Tibial nerve (tissue), 4 donors: ENCODE measurements around the gene ZNF783. TPM values are rescaled to one million over a fixed set of nuclear protein-coding genes. Genes with fewer than 3 reads are reported as not detected.

ENCODE experiments used
- DNase-seq, 2 donors: peaks; one replicate each; pipeline ENCODE4 v3.0.0-alpha.2; 2019; ENCODE audit warnings: low spot score in 2 of 2
- H3K27ac ChIP-seq, 4 donors: fragments of 200-600 bp; sonication (generic) in 3 of 4; one replicate each; pipeline ENCODE4 v1.5.1; 2017 to 2019; ENCODE audit warnings: mild to moderate bottlenecking in 1 of 4
- H3K27me3 ChIP-seq, 2 donors: fragments of 200-600 bp; sonication (generic) in 1 of 2; one replicate each; pipeline versions ENCODE4 v1.5.1 to v1.6.0; 2017 to 2019
- H3K36me3 ChIP-seq, 3 donors: fragments of 200-600 bp; sonication (generic); one replicate each; pipeline ENCODE4 v1.5.1; 2018 to 2019
- H3K4me1 ChIP-seq, 4 donors: fragments of 200-600 bp; sonication (generic) in 3 of 4; one replicate each; pipeline ENCODE4 v1.5.1; 2017 to 2019
- H3K4me3 ChIP-seq, 4 donors: fragments of 200-600 bp; sonication (generic) in 3 of 4; one replicate each; pipeline ENCODE4 v1.5.1; 2017 to 2019; ENCODE audit warnings: mild to moderate bottlenecking in 1 of 4, moderate library complexity in 1 of 4
- H3K9me3 ChIP-seq, 4 donors: fragments of 200-600 bp; sonication (generic) in 3 of 4; one replicate each; pipeline ENCODE4 v1.5.1; 2017 to 2019
- CTCF ChIP-seq, 5 experiments: fragments of 200-600 bp in 3 of 5; fragments of 450-650 bp in 2 of 5; sonication (generic) in 3 of 5; IDR thresholded peaks; one replicate each; pipeline ENCODE4 v1.5.1; 2016 to 2019; ENCODE audit warnings: antibody characterized with exemption in 5 of 5, mild to moderate bottlenecking in 3 of 5, moderate library complexity in 2 of 5
- EP300 ChIP-seq, 2 donors: sonication (generic); formaldehyde crosslinking; IDR thresholded peaks; one replicate each; pipeline ENCODE4 v1.6.1; 2017; ENCODE audit warnings: antibody characterized with exemption in 2 of 2, mild to moderate bottlenecking in 1 of 2
- POLR2A ChIP-seq, 2 donors: fragments of 450-650 bp; IDR thresholded peaks; one replicate each; pipeline ENCODE4 v1.6.1; 2017; ENCODE audit warnings: antibody characterized with exemption in 2 of 2, mild to moderate bottlenecking in 2 of 2, moderate library complexity in 2 of 2
- WGBS, 2 donors: methylation state at CpG; one replicate each; pipeline ENCODE4 v1.1.5; 2018; 5-methylcytosine and 5-hydroxymethylcytosine counted together
- total RNA-seq, 4 donors: library from RNA; depleted of rRNA; stranded (reverse); fragments of >200 nt; gene quantifications; one replicate each; pipeline ENCODE4 v1.1.0, GENCODE V29; 2016

Gene ZNF783
- total RNA-seq, 4 donors from 2014 or later = 22.1 to 58.2 (median 31.2) TPM

GRCh38 chr7:149306854-149307253, 44.9 kb downstream of the ZNF783 start:
- Histone ChIP-seq H3K9me3 (peaks cover 0 to 5% (median 0%) of the 10 kb centered on the region in 4 donors), H3K27me3 (no peaks in the 10 kb centered on the region), H3K4me1 (no peaks in the 10 kb centered on the region), H3K4me3 (no peak overlapping the region), H3K27ac (no peak overlapping the region), H3K36me3 (no peaks in the 10 kb centered on the region)
- 85 to 89% methylated on average over 4 of the region's 4 CpGs for WGBS, 2 donors
- DNase-seq = no peak
- TF ChIP-seq EP300 (IDR thresholded peaks at IDR 0.05) (no peak), POLR2A (IDR thresholded peaks at IDR 0.05) (no peak), CTCF (IDR thresholded peaks at IDR 0.05) (no peak)

GRCh38 chr7:149307775-149308501, 45.9 kb downstream of the ZNF783 start:
- Histone ChIP-seq H3K27me3 (no peaks in the 10 kb centered on the region), H3K27ac (no peak overlapping the region), H3K4me3 (no peak overlapping the region), H3K9me3 (peaks cover 0 to 5% (median 0%) of the 10 kb centered on the region in 4 donors), H3K4me1 (no peaks in the 10 kb centered on the region), H3K36me3 (no peaks in the 10 kb centered on the region)
- DNase-seq = no peak
- no peak for TF ChIP-seq EP300 (IDR thresholded peaks at IDR 0.05)
- TF ChIP-seq CTCF (IDR thresholded peaks at IDR 0.05) = no peak
- no peak for TF ChIP-seq POLR2A (IDR thresholded peaks at IDR 0.05)
- 82 to 84% methylated on average over 15 to 16 of the region's 16 CpGs for WGBS, 2 donors

- Histone ChIP-seq H3K36me3 (no peaks in the 10 kb centered on the region), H3K9me3 (no peaks in the 10 kb centered on the region), H3K27ac (no peak overlapping the region), H3K27me3 (no peaks in the 10 kb centered on the region), H3K4me3 (no peak overlapping the region), H3K4me1 (no peaks in the 10 kb centered on the region)
- 81 to 92% methylated on average over 3 of the region's 3 CpGs for WGBS, 2 donors
- peak in 3 of 5 experiments; percentile 20 to 41 (median 22) for TF ChIP-seq CTCF (IDR thresholded peaks at IDR 0.05)
- TF ChIP-seq EP300 (IDR thresholded peaks at IDR 0.05) = no peak
- no peak for DNase-seq
Observed at GRCh38 chr7:149310113-149310836, 48.3 kb downstream of the ZNF783 start.

- no peaks in the 10 kb centered on the region for H3K36me3 ChIP-seq
Observed at GRCh38 chr7:149310990-149311573, 49.1 kb downstream of the ZNF783 start.

GRCh38 chr7:149313981-149314380, 52.0 kb downstream of the ZNF783 start:
- Histone ChIP-seq H3K4me3 (no peak overlapping the region), H3K4me1 (no peaks in the 10 kb centered on the region), H3K27me3 (no peaks in the 10 kb centered on the region), H3K27ac (no peak overlapping the region), H3K36me3 (no peaks in the 10 kb centered on the region), H3K9me3 (no peaks in the 10 kb centered on the region)
- DNase-seq = no peak
- 90 to 91% methylated on average over 2 of the region's 2 CpGs for WGBS, 2 donors
- TF ChIP-seq CTCF (IDR thresholded peaks at IDR 0.05) = no peak
- no peak for TF ChIP-seq POLR2A (IDR thresholded peaks at IDR 0.05)
- no peak for TF ChIP-seq EP300 (IDR thresholded peaks at IDR 0.05)

More at GRCh38 chr7:149310990-149311573, 49.1 kb downstream of the ZNF783 start:
- H3K4me3 ChIP-seq = no peak overlapping the region
- DNase-seq = no peak
- no peaks in the 10 kb centered on the region for H3K9me3 ChIP-seq
- no peak overlapping the region for H3K27ac ChIP-seq
- no peak for TF ChIP-seq EP300 (IDR thresholded peaks at IDR 0.05)
- H3K4me1 ChIP-seq = no peaks in the 10 kb centered on the region
- WGBS, 2 donors = 64 to 71% methylated on average over 4 of the region's 4 CpGs
- H3K27me3 ChIP-seq = no peaks in the 10 kb centered on the region
